HG03520 (cell line): ENCODE data around the gene PODN.

Experiments used
- ATAC-seq: cut with Tn5 transposase; IDR thresholded peaks from one replicate; pipeline ENCODE4 v1.9.1; 2021; ENCODE audit warnings: mild to moderate bottlenecking, moderate library complexity; ENCODE audit not compliant: unreplicated experiment

Gene PODN

GRCh38 chr1:53130598-53130877 lies 68.5 kb downstream of the PODN start:
- ATAC-seq, result no peak

- ATAC-seq, result no peak
Measured at GRCh38 chr1:53130878-53131589, 69.0 kb downstream of the PODN start.

DNA sequence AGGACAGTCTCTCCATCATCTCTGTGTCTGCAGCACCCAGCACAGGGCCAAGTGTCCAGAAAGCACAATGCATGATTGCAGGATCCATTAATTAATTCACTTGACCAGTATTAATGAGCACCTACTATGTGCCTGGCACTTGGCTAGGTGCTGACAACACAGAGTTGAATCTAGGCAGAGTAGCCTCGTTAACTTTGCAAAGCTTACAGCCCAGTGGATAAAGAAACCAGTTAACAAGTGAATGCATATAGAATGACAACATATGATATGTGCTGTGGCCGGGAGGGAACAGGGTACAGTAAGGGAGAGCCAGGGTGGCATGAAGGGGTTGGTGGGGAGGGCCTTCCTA lies 69.6 kb downstream of the PODN start:
- ATAC-seq, result no peak

DNA sequence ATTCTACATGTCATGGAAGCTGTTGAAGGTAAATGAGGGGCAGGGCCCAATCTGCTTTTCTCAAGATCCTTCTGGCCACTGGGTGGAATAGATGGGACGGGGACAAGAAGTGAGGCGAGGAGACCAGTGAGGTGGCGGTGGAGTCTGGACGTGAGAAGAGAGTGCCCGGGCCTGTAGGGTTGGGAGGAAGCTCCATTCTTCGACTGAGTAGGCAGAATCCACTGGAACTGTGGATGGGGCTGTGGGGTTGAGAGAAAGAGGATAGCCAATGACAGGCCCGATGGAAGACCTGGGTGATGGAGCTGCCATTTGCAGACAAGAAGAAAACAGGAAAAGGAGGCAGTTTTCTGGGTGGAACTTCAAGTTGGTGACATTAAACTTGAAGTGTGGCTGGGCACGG lies 70.2 kb downstream of the PODN start:
- no peak for ATAC-seq

DNA sequence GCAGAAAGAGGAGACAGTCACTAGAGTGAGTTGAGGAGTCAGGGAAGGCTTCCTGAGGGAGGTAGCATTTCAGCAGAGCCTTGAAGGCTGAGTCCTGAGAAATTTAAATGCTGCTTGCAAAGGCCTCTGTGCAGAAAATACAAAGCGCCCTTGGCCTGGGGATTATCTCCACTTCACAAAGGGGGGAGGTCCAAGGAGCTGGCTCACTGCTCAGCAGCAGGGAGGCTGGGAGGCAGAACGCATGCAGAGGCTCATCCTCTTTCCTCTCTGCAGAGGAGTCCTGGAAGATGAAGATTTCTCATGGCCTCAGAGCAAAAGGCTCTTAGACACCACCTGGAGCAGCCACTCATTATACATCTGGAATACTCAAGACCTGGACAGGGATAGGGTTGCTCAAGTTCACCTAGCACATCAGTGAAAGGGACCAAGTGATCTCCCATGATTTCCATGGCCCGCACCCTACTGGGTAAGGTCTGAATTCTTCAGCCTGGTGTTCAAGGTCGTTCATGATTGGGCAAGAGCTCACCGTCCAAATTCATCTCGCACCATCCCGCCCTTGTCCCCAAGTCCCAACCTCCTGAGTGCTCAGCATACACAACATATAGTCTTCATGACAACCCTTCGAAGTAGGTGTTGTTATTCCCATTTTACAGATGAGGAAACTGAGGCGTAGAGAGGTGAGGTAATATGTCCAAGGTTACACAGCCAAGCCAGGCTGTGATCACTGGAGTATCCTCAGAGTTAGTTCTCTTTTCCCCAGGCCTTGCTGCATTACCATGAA lies 71.4 kb downstream of the PODN start:
- no peak for ATAC-seq

GRCh38 chr1:53134042-53134485 lies 72.1 kb downstream of the PODN start:
- no peak for ATAC-seq
